LoVo (cell line): ENCODE results near the gene TMEM120A.

ENCODE experiments used
- DNase-seq: peaks from one replicate; pipeline ENCODE4 v3.0.0-alpha.2; 2016; ENCODE audit warnings: low spot score

The TMEM120A gene

GRCh38 chr7:75995052-75995471 lies 667 bp upstream of the TMEM120A start:
- DNase-seq = no peak

- DNase-seq = peak; percentile 44
Observed at GRCh38 chr7:75993689-75994387, 557 bp downstream of the TMEM120A start.

GRCh38 chr7:75992083-75992755 lies 2.2 kb downstream of the TMEM120A start:
- no peak for DNase-seq

GRCh38 chr7:75991531-75992082 lies 2.8 kb downstream of the TMEM120A start:
- no peak for DNase-seq

GRCh38 chr7:75989500-75990388 lies 4.7 kb downstream of the TMEM120A start:
- no peak for DNase-seq

GRCh38 chr7:75988568-75989499 lies 5.6 kb downstream of the TMEM120A start:
- no peak for DNase-seq

- DNase-seq = no peak
Observed at GRCh38 chr7:75987805-75988567, 6.4 kb downstream of the TMEM120A start.

- DNase-seq = no peak
Observed at GRCh38 chr7:75987026-75987804, 7.2 kb downstream of the TMEM120A start.

GRCh38 chr7:75986147-75986781 lies 8.1 kb downstream of the TMEM120A start:
- no peak for DNase-seq

GRCh38 chr7:75985518-75986146 lies 8.8 kb downstream of the TMEM120A start:
- no peak for DNase-seq

GRCh38 chr7:75985009-75985517 lies 9.3 kb downstream of the TMEM120A start:
- DNase-seq = no peak

- no peak for DNase-seq
Observed at GRCh38 chr7:75984130-75985008, 10.0 kb downstream of the TMEM120A start.

- DNase-seq = no peak
Observed at GRCh38 chr7:75983471-75984129, 10.8 kb downstream of the TMEM120A start.

- no peak for DNase-seq
Observed at GRCh38 chr7:75982306-75983064, 11.9 kb downstream of the TMEM120A start.

- DNase-seq = no peak
Observed at GRCh38 chr7:75981453-75982305, 12.7 kb downstream of the TMEM120A start.

GRCh38 chr7:75981203-75981452 lies 13.3 kb downstream of the TMEM120A start:
- no peak for DNase-seq
